Activated naive CD8-positive, alpha-beta T cell treated with anti-CD3 and anti-CD28 coated beads, Interleukin-2, amount 10 ng/mL, durations not matched to agents 7 days and 5 days (primary cell): Measurements from ENCODE around the gene USE1. TPM values are rescaled to one million over a fixed set of nuclear protein-coding genes. Genes with fewer than 3 reads are reported as not detected.

Experiments used
- ATAC-seq: fragments of 150-1000 bp; cut with Tn5 transposase; one replicate; pipeline ENCODE4 v1.10.0; 2021; ENCODE audit warnings: low read depth, moderate library complexity
- POLR2A ChIA-PET: fragments of 350-600 bp; sonication (Branson Sonifier 250); formaldehyde crosslinking; loops from one replicate; lab custom pipeline; 2021; ENCODE audit warnings: antibody characterized with exemption; lab: Charles Lee
- DNase-seq: peaks from one replicate; pipeline ENCODE4 v3.0.0; 2021
- H3K27ac Mint-ChIP-seq: one replicate; pipeline ENCODE4 v1.8.0; 2022; ENCODE audit warnings: mild to moderate bottlenecking, mixed read lengths
- H3K27me3 Mint-ChIP-seq: one replicate; pipeline ENCODE4 v1.8.0; 2022; ENCODE audit warnings: mild to moderate bottlenecking, moderate library complexity, mixed read lengths
- H3K36me3 Mint-ChIP-seq: one replicate; pipeline ENCODE4 v1.8.0; 2021; ENCODE audit warnings: mild to moderate bottlenecking, mixed read lengths
- H3K4me1 Mint-ChIP-seq: one replicate; pipeline ENCODE4 v1.8.0; 2021; ENCODE audit warnings: mixed read lengths
- H3K4me3 Mint-ChIP-seq: one replicate; pipeline ENCODE4 v1.8.0; 2022; ENCODE audit warnings: mild to moderate bottlenecking, moderate library complexity, mixed read lengths
- H3K9me3 Mint-ChIP-seq: one replicate; pipeline ENCODE4 v1.8.0; 2021; ENCODE audit warnings: mixed read lengths
- total RNA-seq, 2 experiments: library from RNA; stranded (reverse); gene quantifications; one replicate each; pipeline ENCODE4 v1.2.3, GENCODE V29; 2021

The USE1 gene
- total RNA-seq, 2 experiments from 2014 or later: 30.1 to 31.8 TPM

- no peak overlapping the region for H3K4me3 Mint-ChIP-seq
- peaks cover 6% of the 10 kb centered on the region for H3K36me3 Mint-ChIP-seq
- H3K9me3 Mint-ChIP-seq: no peaks in the 10 kb centered on the region
- no peak overlapping the region for H3K27ac Mint-ChIP-seq
- peaks cover 7% of the 10 kb centered on the region for H3K4me1 Mint-ChIP-seq
- POLR2A ChIA-PET: interaction anchor here (0.5 to 1.5 kb wide), 2 partner anchors 17 to 1339 kb away, joined by 3 to 7 read pairs; partner anchors contain the start of gene USE1
- ATAC-seq: no peak
- no peaks in the 10 kb centered on the region for H3K27me3 Mint-ChIP-seq
- DNase-seq: no peak
Observed at GRCh38 chr19:17232258-17232657, 17.1 kb downstream of the USE1 start.

- H3K9me3 Mint-ChIP-seq: no peaks in the 10 kb centered on the region
Observed at GRCh38 chr19:17234911-17235299, 19.7 kb downstream of the USE1 start.

GRCh38 chr19:17235300-17235970 lies 20.3 kb downstream of the USE1 start:
- H3K9me3 Mint-ChIP-seq: no peaks in the 10 kb centered on the region
- peak overlapping the region; percentile 56 for H3K27ac Mint-ChIP-seq
- H3K4me3 Mint-ChIP-seq: peak overlapping the region; percentile 81
- POLR2A ChIA-PET: interaction anchor here (0.5 to 2.1 kb wide), 12 partner anchors 9 to 174 kb away, joined by 3 to 26 read pairs (median 5); partner anchors contain the start of genes OCEL1 and USE1
- peaks cover 3% of the 10 kb centered on the region for H3K36me3 Mint-ChIP-seq
- H3K27me3 Mint-ChIP-seq: no peaks in the 10 kb centered on the region
- DNase-seq: peak; percentile 84
- ATAC-seq: peak; percentile 94
- peaks cover 5% of the 10 kb centered on the region for H3K4me1 Mint-ChIP-seq

More at GRCh38 chr19:17234911-17235299, 19.7 kb downstream of the USE1 start:
- peak; percentile 80 for DNase-seq
- H3K4me3 Mint-ChIP-seq: peak overlapping the region; percentile 81
- H3K36me3 Mint-ChIP-seq: peaks cover 3% of the 10 kb centered on the region
- POLR2A ChIA-PET: interaction anchor here (0.5 to 2.1 kb wide), 10 partner anchors 9 to 174 kb away, joined by 3 to 26 read pairs (median 7); partner anchors contain the start of genes ANKLE1, OCEL1 and USE1
- H3K27me3 Mint-ChIP-seq: no peaks in the 10 kb centered on the region
- peak; percentile 57 for ATAC-seq
- H3K27ac Mint-ChIP-seq: peak overlapping the region; percentile 56
- peaks cover 5% of the 10 kb centered on the region for H3K4me1 Mint-ChIP-seq

GRCh38 chr19:17235971-17236777 lies 21.0 kb downstream of the USE1 start:
- DNase-seq (no peak), ATAC-seq (peak; percentile 27)
- no peaks in the 10 kb centered on the region for H3K9me3 Mint-ChIP-seq
- peaks cover 5% of the 10 kb centered on the region for H3K4me1 Mint-ChIP-seq
- H3K36me3 Mint-ChIP-seq: peaks cover 2% of the 10 kb centered on the region
- peaks cover 5% of the 10 kb centered on the region for H3K27me3 Mint-ChIP-seq
- H3K27ac Mint-ChIP-seq: no peak overlapping the region
- POLR2A ChIA-PET: interaction anchor here (0.7 to 2.1 kb wide), 10 partner anchors 10 to 159 kb away, joined by 3 to 26 read pairs (median 4); partner anchors contain the start of genes OCEL1 and USE1
- H3K4me3 Mint-ChIP-seq: peak overlapping the region; percentile 55

- POLR2A ChIA-PET: interaction anchor here (0.6 to 1.2 kb wide), 3 partner anchors 10 to 61 kb away, joined by 3 read pairs; partner anchors contain the start of gene BABAM1
- peaks cover 2% of the 10 kb centered on the region for H3K36me3 Mint-ChIP-seq
- peak overlapping the region; percentile 25 for H3K4me3 Mint-ChIP-seq
- no peaks in the 10 kb centered on the region for H3K9me3 Mint-ChIP-seq
- peaks cover 5% of the 10 kb centered on the region for H3K4me1 Mint-ChIP-seq
- no peak for ATAC-seq
- no peak for DNase-seq
- H3K27ac Mint-ChIP-seq: no peak overlapping the region
- H3K27me3 Mint-ChIP-seq: peaks cover 5% of the 10 kb centered on the region
Observed at GRCh38 chr19:17236811-17237543, 21.8 kb downstream of the USE1 start.

- Mint-ChIP-seq H3K9me3 (no peaks in the 10 kb centered on the region), H3K36me3 (peaks cover 2% of the 10 kb centered on the region), H3K4me3 (no peak overlapping the region), H3K27ac (no peak overlapping the region), H3K27me3 (peaks cover 5% of the 10 kb centered on the region), H3K4me1 (peaks cover 5% of the 10 kb centered on the region)
- no peak for ATAC-seq
- no peak for DNase-seq
- POLR2A ChIA-PET: interaction anchor here (1.2 kb wide), 1 partner anchor 11 kb away, joined by 3 read pairs; no protein-coding TSS in a partner anchor
Observed at GRCh38 chr19:17237747-17238706, 22.9 kb downstream of the USE1 start.

GRCh38 chr19:17240062-17240752 lies 25.1 kb downstream of the USE1 start:
- Mint-ChIP-seq H3K9me3 (no peaks in the 10 kb centered on the region), H3K36me3 (no peaks in the 10 kb centered on the region), H3K4me1 (peaks cover 1% of the 10 kb centered on the region), H3K27ac (no peak overlapping the region), H3K27me3 (peaks cover 15% of the 10 kb centered on the region), H3K4me3 (no peak overlapping the region)
- POLR2A ChIA-PET: interaction anchor here (0.6 to 2.0 kb wide), 3 partner anchors 14 to 88 kb away, joined by 3 to 8 read pairs (median 4); partner anchors contain the start of gene OCEL1
- ATAC-seq (no peak), DNase-seq (no peak)

GRCh38 chr19:17240826-17241399 lies 25.8 kb downstream of the USE1 start:
- no peak overlapping the region for H3K4me3 Mint-ChIP-seq
- no peaks in the 10 kb centered on the region for H3K36me3 Mint-ChIP-seq
- no peak overlapping the region for H3K27ac Mint-ChIP-seq
- no peaks in the 10 kb centered on the region for H3K9me3 Mint-ChIP-seq
- peaks cover 1% of the 10 kb centered on the region for H3K4me1 Mint-ChIP-seq
- DNase-seq (no peak), ATAC-seq (no peak)
- POLR2A ChIA-PET: interaction anchor here (0.6 to 2.0 kb wide), 3 partner anchors 14 to 89 kb away, joined by 3 to 8 read pairs (median 4); partner anchors contain the start of gene OCEL1
- H3K27me3 Mint-ChIP-seq: peaks cover 15% of the 10 kb centered on the region

- DNase-seq (no peak), ATAC-seq (no peak)
- H3K27me3 Mint-ChIP-seq: peaks cover 23% of the 10 kb centered on the region
- POLR2A ChIA-PET: no interaction called here
- peaks cover 3% of the 10 kb centered on the region for H3K4me1 Mint-ChIP-seq
- no peaks in the 10 kb centered on the region for H3K36me3 Mint-ChIP-seq
- H3K4me3 Mint-ChIP-seq: no peak overlapping the region
- H3K27ac Mint-ChIP-seq: no peak overlapping the region
- no peaks in the 10 kb centered on the region for H3K9me3 Mint-ChIP-seq
Observed at GRCh38 chr19:17242431-17243208, 27.5 kb downstream of the USE1 start.

- POLR2A ChIA-PET: interaction anchor here (0.9 kb wide), 1 partner anchor 28 kb away, joined by 3 read pairs; the partner anchor contains the start of gene USE1
- H3K4me3 Mint-ChIP-seq: no peak overlapping the region
- no peak for DNase-seq
Observed at GRCh38 chr19:17243211-17243829, 28.2 kb downstream of the USE1 start.

More at GRCh38 chr19:17243211-17243829, 28.2 kb downstream of the USE1 start:
- ATAC-seq: no peak
- Mint-ChIP-seq H3K9me3 (no peaks in the 10 kb centered on the region), H3K36me3 (no peaks in the 10 kb centered on the region), H3K27ac (no peak overlapping the region), H3K27me3 (peaks cover 26% of the 10 kb centered on the region), H3K4me1 (peaks cover 3% of the 10 kb centered on the region)
